Cardiac muscle cell (in vitro differentiated cells and primary cell): ENCODE results near the gene SWI5. TPM values are rescaled to one million over a fixed set of nuclear protein-coding genes. Genes with fewer than 3 reads are reported as not detected.

Experiments used
- DNase-seq, 2 donors: peaks; one replicate each; pipeline versions ENCODE4 v3.0.0 to v3.0.0-alpha.2; 2010 to 2017; ENCODE audit warnings: low read depth in 1 of 2, low spot score in 1 of 2
- H3K27ac ChIP-seq: fragments of 200-600 bp; sonication (generic); 2 replicates; pipeline ENCODE4 v1.5.1; 2016
- H3K27me3 ChIP-seq: fragments of 200-600 bp; sonication (generic); 2 replicates; pipeline ENCODE4 v1.6.0; 2016; ENCODE audit warnings: control low read depth
- H3K36me3 ChIP-seq: fragments of 200-600 bp; sonication (generic); 2 replicates; pipeline ENCODE4 v1.5.1; 2016; ENCODE audit warnings: control low read depth
- H3K4me1 ChIP-seq: fragments of 200-600 bp; sonication (generic); 2 replicates; pipeline ENCODE4 v1.8.1; 2017; ENCODE audit warnings: low read depth, mild to moderate bottlenecking, mixed run types
- H3K4me3 ChIP-seq: fragments of 200-600 bp; sonication (generic); 2 replicates; pipeline ENCODE4 v1.5.1; 2016; ENCODE audit warnings: mild to moderate bottlenecking
- H3K9me3 ChIP-seq: fragments of 200-600 bp; sonication (generic); 2 replicates; pipeline ENCODE4 v1.5.1; 2017; ENCODE audit warnings: low read depth, mild to moderate bottlenecking, control low read depth
- polyA plus RNA-seq: library from polyadenylated mRNA; unstranded; fragments of >200 nt; fragmentation: Nextera tagmentation; extraction: Ambion mirVana; gene quantifications from 2 replicates; pipeline ENCODE4 v1.2.1, GENCODE V29; 2016
- total RNA-seq: library from RNA; depleted of rRNA; stranded (reverse); fragments of >200 nt; gene quantifications from 2 replicates; pipeline ENCODE4 v1.2.3, GENCODE V29; 2016
- TF ChIP-seq, protein P1 (sequence below): IDR thresholded peaks from 2 replicates; pipeline ENCODE4 v1.5.1; 2012; ENCODE audit warnings: low read depth, mild to moderate bottlenecking, low read length

Gene SWI5
- total and polyA plus RNA-seq, 2 experiments from 2014 or later: 37.7 to 82.6 TPM

DNA sequence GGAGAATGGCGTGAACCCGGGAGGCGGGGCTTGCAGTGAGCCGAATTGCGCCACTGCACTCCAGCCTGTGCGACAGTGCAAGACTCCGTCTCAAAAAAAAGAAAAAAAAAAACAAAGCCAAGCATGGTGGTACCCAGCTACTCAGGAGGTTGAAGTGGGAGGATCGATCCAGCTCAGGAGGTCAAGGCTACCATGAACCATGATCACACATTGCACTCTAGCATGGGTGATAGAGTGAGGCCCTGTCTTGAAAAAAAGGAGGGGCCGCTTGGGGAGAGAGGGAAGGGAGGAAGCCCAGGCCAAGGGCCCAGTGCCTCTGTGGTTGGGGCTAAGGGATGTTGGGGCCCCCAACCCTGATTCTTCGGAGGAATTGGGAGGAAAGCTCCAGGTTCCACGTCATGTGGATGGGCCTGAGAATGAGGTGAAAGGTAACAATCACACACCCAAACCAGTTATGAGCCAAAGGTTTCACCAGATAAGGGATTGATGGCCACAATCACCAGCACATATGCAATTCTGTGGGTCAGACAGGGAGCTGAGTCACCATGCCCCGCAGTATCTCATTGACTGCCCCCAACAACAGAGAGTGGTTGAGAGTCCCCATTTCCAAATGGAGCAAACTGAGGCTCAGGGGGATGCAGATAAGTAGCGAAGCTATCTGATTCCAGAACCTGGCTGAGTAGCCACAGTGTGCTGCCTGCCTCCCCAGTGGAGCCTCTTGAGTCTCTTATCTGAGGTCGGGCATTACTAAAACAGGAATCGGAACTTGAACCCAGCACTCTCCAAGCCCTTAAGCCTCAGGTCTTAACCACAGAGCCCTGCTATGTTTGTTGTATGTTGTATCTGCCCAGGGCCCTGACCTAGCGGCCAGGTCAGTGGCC, 20.5 kb downstream of the SWI5 start:
- TF ChIP-seq, protein P1, sequence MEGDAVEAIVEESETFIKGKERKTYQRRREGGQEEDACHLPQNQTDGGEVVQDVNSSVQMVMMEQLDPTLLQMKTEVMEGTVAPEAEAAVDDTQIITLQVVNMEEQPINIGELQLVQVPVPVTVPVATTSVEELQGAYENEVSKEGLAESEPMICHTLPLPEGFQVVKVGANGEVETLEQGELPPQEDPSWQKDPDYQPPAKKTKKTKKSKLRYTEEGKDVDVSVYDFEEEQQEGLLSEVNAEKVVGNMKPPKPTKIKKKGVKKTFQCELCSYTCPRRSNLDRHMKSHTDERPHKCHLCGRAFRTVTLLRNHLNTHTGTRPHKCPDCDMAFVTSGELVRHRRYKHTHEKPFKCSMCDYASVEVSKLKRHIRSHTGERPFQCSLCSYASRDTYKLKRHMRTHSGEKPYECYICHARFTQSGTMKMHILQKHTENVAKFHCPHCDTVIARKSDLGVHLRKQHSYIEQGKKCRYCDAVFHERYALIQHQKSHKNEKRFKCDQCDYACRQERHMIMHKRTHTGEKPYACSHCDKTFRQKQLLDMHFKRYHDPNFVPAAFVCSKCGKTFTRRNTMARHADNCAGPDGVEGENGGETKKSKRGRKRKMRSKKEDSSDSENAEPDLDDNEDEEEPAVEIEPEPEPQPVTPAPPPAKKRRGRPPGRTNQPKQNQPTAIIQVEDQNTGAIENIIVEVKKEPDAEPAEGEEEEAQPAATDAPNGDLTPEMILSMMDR: no peak
- no peaks in the 10 kb centered on the region for H3K27me3 ChIP-seq
- H3K4me1 ChIP-seq: no peaks in the 10 kb centered on the region
- H3K9me3 ChIP-seq: no peaks in the 10 kb centered on the region
- H3K36me3 ChIP-seq: no peaks in the 10 kb centered on the region
- H3K4me3 ChIP-seq: no peak overlapping the region
- peak in 1 of 2 donors; percentile 43 for DNase-seq
- no peak overlapping the region for H3K27ac ChIP-seq

DNA sequence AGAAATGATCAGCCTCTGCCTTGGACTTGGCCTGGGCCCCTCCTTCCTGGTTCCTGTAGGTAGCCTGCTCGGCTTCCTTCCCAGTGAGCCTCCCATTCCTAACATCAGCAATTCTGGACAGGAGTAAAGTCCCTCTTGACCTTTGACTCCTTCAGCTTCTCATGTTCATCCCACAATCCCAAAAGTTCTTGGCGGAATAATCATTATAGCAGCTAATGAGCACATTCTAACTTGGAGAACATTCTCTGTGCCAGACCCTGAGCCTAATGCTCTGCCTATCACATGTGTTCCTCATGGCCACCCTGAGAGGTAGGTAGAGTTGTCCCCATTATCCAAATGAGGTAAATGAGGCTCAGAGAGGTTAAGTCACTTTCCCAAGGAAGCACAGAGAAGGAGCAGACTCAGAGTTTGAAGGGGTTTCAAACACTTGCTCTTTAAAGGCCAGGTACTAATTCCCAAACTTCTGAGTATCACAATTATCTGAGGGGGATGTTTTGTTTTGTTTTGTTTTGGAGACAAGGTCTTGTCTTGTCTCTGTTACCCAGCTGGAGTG, 21.2 kb downstream of the SWI5 start:
- no peak for DNase-seq

DNA sequence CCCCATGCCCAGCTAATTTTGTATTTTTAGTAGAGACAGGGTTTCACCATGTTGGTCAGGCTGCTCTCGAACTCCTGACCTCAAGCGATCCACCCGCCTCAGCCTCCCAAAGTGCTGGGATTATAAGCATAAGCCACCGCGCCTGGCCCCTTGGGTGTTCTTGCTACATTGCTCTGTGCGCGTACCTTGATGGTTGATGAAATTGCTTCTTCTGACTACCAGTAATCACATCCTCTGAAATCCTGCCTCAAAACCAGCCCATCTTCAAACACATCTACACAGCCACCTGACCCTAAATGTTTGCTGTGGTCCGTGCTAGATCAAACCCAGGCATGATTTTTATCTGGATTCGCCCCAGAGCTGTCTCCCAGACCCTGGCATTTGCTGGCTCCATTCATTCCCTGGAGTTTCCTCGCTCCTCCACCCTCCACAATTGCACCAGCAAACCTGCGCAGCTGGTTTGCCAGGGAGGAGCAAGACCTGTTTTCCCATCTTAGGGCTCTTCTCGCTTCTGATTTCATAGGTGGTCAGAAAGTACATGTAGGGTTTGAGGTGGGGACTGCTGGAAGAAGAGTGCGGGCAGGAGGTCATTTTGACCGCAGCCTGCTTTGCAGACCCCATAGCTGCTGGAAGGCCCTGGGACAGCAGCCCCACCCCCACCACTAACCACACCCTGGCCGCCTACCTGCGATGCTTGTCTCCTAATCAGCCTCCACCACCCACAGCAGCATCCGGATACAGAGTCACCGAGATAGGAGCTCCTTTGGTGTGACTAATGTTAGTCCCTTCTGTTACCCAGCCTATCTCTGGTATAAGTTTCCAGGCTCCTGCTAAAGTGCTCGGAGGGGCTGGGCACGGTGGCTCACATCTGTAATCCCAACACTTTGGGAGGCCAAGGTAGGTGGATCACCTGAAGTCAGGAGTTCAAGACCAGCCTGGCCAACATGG, 22.7 kb downstream of the SWI5 start:
- Histone ChIP-seq H3K36me3 (no peaks in the 10 kb centered on the region), H3K27ac (no peak overlapping the region), H3K4me3 (no peak overlapping the region), H3K9me3 (no peaks in the 10 kb centered on the region), H3K4me1 (no peaks in the 10 kb centered on the region), H3K27me3 (no peaks in the 10 kb centered on the region)
- TF ChIP-seq, protein P1: no peak
- DNase-seq: no peak

More for the DNA sequence above, 21.2 kb downstream of the SWI5 start:
- H3K9me3 ChIP-seq: no peaks in the 10 kb centered on the region
- H3K27me3 ChIP-seq: no peaks in the 10 kb centered on the region
- H3K36me3 ChIP-seq: no peaks in the 10 kb centered on the region
- H3K4me3 ChIP-seq: no peak overlapping the region
- TF ChIP-seq, protein P1: no peak
- H3K27ac ChIP-seq: no peak overlapping the region
- no peaks in the 10 kb centered on the region for H3K4me1 ChIP-seq

DNA sequence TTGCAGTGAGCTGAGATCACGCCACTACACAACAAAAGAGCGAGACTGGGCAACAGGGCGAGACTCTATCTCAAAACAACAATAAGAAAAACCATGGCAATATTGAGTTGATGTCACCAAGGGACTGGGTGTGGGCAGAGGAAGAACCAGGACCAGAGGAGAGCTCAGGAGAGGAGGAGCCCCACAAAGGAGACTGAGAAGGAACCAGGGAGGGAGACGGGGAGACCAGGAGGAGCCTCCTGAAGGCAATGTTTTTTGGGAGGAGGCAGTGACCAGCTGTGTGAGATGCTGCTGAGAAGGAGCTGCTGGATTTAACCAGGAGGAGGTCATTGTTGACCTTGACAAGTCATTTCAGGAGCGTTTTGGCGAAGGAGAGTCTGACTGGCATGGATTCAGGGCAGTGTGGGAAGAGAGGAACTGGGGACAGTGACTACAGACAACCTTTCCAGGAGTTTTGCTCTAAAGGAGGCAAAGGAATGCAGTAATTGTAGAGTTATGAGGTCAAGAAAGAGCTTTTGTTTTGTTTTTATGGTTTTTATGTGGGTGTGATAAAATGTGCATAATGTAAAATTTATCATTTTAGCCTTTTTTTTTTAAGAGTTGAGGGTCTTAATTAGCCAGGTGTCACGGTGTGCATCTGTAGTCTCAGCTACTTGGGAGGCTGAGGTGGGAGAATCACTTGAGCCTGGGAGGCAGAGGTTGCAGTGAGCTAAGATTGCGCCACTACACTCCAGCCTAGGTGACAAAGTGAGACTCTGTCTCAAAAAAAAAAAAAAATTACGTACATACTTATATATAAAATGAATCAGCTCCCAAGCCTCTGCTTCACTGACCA, 28.3 kb downstream of the SWI5 start:
- TF ChIP-seq, protein P1: no peak
- Histone ChIP-seq H3K9me3 (no peaks in the 10 kb centered on the region), H3K4me3 (no peak overlapping the region), H3K27me3 (no peaks in the 10 kb centered on the region), H3K4me1 (no peaks in the 10 kb centered on the region), H3K27ac (no peak overlapping the region), H3K36me3 (peaks cover under 1% of the 10 kb centered on the region)
- DNase-seq: no peak

DNA sequence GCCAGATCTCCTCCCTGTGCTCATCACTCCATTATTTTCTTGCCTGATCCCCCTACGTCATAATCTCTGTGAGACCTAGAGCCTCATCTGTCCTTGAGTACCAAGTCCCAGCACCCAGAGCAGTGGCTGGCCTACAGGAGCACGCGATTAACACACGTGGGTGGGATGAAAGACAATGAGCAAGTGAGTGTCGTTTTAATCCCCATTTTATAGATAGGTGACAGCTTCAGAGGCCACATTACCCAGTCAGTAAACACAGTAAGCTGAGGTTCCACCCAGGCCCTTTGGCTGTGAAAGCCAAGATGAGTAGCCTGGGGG, 28.9 kb downstream of the SWI5 start:
- Histone ChIP-seq H3K27me3 (no peaks in the 10 kb centered on the region), H3K9me3 (no peaks in the 10 kb centered on the region), H3K36me3 (peaks cover 4% of the 10 kb centered on the region), H3K4me3 (no peak overlapping the region), H3K27ac (no peak overlapping the region), H3K4me1 (no peaks in the 10 kb centered on the region)
- TF ChIP-seq, protein P1: no peak
- no peak for DNase-seq
